SU-DHL-6 (cell line): Measurements from ENCODE around the gene LRRC49.

ENCODE experiments used
- CTCF ChIP-seq: fragments of 200-600 bp; sonication (generic); IDR thresholded peaks from one replicate; pipeline ENCODE4 v1.5.1; 2017; ENCODE audit warnings: antibody characterized with exemption, mild to moderate bottlenecking, low read length, moderate library complexity; ENCODE audit not compliant: insufficient read depth, poor library complexity, severe bottlenecking
- EZH2phosphoT487 ChIP-seq: fragments of 200-600 bp; sonication (generic), shearing (Covaris generic); conservative IDR thresholded peaks from 2 replicates; pipeline ENCODE4 v1.6.1; 2018; ENCODE audit warnings: mild to moderate bottlenecking, antibody characterized with exemption, low read length, moderate library complexity, mixed read lengths

- no peak for TF ChIP-seq CTCF
- TF ChIP-seq EZH2phosphoT487, result no peak
Observed at GRCh38 chr15:70856177-70856883, 36.3 kb upstream of the LRRC49 start.
